Measurements from ENCODE around the gene CHD6. TPM values are rescaled to one million over a fixed set of nuclear protein-coding genes. Genes with fewer than 3 reads are reported as not detected.
"Not testable (repeated sequence)": the region's sequence is repeated elsewhere in the genome, so short reads cannot be mapped to it uniquely, and the experiment has no call there.

Gene CHD6
- total RNA-seq, 2 experiments from 2014 or later, result 19.4 to 20.3 TPM

- POLR2A ChIA-PET, result no interaction called here
Measured at GRCh38 chr20:41551011-41551705, 67.0 kb downstream of the CHD6 start.

GRCh38 chr20:41547221-41547620 is 71.0 kb downstream of the CHD6 start:
- ChIA-PET POLR2A (no interaction called here), CTCF (no interaction called here)

More at GRCh38 chr20:41551011-41551705, 67.0 kb downstream of the CHD6 start:
- CTCF ChIA-PET, result no interaction called here

- POLR2A ChIA-PET, result no interaction called here
- CTCF ChIA-PET, result no interaction called here
Measured at GRCh38 chr20:41546535-41546934, 71.6 kb downstream of the CHD6 start.

- ChIA-PET CTCF (no interaction called here), POLR2A (no interaction called here)
Measured at GRCh38 chr20:41544472-41544871, 73.7 kb downstream of the CHD6 start.

GRCh38 chr20:41540918-41541317 is 77.3 kb downstream of the CHD6 start:
- ChIA-PET POLR2A (interaction anchor here (0.7 kb wide), 1 partner anchor 146 kb away, joined by 5 read pairs; no protein-coding TSS in a partner anchor), CTCF (no interaction called here)

- CTCF ChIA-PET, result no interaction called here
- POLR2A ChIA-PET, result interaction anchor here (0.7 kb wide), 1 partner anchor 146 kb away, joined by 5 read pairs; no protein-coding TSS in a partner anchor
Measured at GRCh38 chr20:41540459-41540858, 77.7 kb downstream of the CHD6 start.

- ChIA-PET CTCF (no interaction called here), POLR2A (no interaction called here)
Measured at GRCh38 chr20:41538810-41539596, 79.2 kb downstream of the CHD6 start.

- ChIA-PET POLR2A (no interaction called here), CTCF (no interaction called here)
Measured at GRCh38 chr20:41537865-41538264, 80.3 kb downstream of the CHD6 start.

GRCh38 chr20:41535551-41535950 is 82.6 kb downstream of the CHD6 start:
- POLR2A ChIA-PET, CTCF ChIA-PET: not testable (repeated sequence)

GRCh38 chr20:41534842-41535241 is 83.3 kb downstream of the CHD6 start:
- POLR2A ChIA-PET, result no interaction called here
- CTCF ChIA-PET, result no interaction called here

- POLR2A ChIA-PET, result no interaction called here
- CTCF ChIA-PET, result no interaction called here
Measured at GRCh38 chr20:41534170-41534569, 84.0 kb downstream of the CHD6 start.

- ChIA-PET CTCF (no interaction called here), POLR2A (no interaction called here)
Measured at GRCh38 chr20:41533537-41534136, 84.5 kb downstream of the CHD6 start.

- ChIA-PET POLR2A (no interaction called here), CTCF (no interaction called here)
Measured at GRCh38 chr20:41532935-41533334, 85.2 kb downstream of the CHD6 start.

- ChIA-PET CTCF (no interaction called here), POLR2A (no interaction called here)
Measured at GRCh38 chr20:41531518-41532275, 86.5 kb downstream of the CHD6 start.

GRCh38 chr20:41530923-41531322 is 87.3 kb downstream of the CHD6 start:
- POLR2A ChIA-PET, result no interaction called here

GRCh38 chr20:41526327-41526726 is 91.8 kb downstream of the CHD6 start:
- ChIA-PET CTCF (no interaction called here), POLR2A (no interaction called here)

More at GRCh38 chr20:41530923-41531322, 87.3 kb downstream of the CHD6 start:
- CTCF ChIA-PET, result no interaction called here

GRCh38 chr20:41524980-41525613 is 93.1 kb downstream of the CHD6 start:
- POLR2A ChIA-PET, result no interaction called here
- CTCF ChIA-PET, result no interaction called here

- ChIA-PET CTCF (no interaction called here), POLR2A (no interaction called here)
Measured at GRCh38 chr20:41523857-41524256, 94.3 kb downstream of the CHD6 start.

- ChIA-PET CTCF (no interaction called here), POLR2A (no interaction called here)
Measured at GRCh38 chr20:41513829-41514228, 104.3 kb downstream of the CHD6 start.

- ChIA-PET CTCF (no interaction called here), POLR2A (no interaction called here)
Measured at GRCh38 chr20:41512624-41513023, 105.6 kb downstream of the CHD6 start.

All from activated CD8-positive, alpha-beta memory T cell treated with anti-CD3 and anti-CD28 coated beads for 36 hours (primary cell).